Thyroid gland (tissue), 4 donors: ENCODE measurements around the gene PAM.

Experiments used
- CTCF ChIP-seq, 6 experiments: fragments of 200-600 bp in 3 of 6; fragments of 450-650 bp in 3 of 6; sonication (generic) in 3 of 6; IDR thresholded peaks; one replicate each; pipeline ENCODE4 v1.5.1; 2016 to 2019; ENCODE audit warnings: antibody characterized with exemption in 6 of 6, mild to moderate bottlenecking in 2 of 6, inconsistent platforms in 1 of 6, moderate library complexity in 1 of 6
- POLR2A ChIP-seq, 2 donors: fragments of 450-650 bp; IDR thresholded peaks; one replicate each; pipeline ENCODE4 v1.6.1; 2017; ENCODE audit warnings: antibody characterized with exemption in 2 of 2, mild to moderate bottlenecking in 2 of 2, moderate library complexity in 1 of 2

GRCh38 chr5:102946414-102946813 is 191.3 kb downstream of the PAM start:
- TF ChIP-seq CTCF (IDR thresholded peaks at IDR 0.05) (no peak), POLR2A (IDR thresholded peaks at IDR 0.05) (no peak)
